SK-N-SH (cell line): ENCODE data around the gene FRZB. TPM values are rescaled to one million over a fixed set of nuclear protein-coding genes. Genes with fewer than 3 reads are reported as not detected.

Source experiments
- CTCF ChIA-PET: fragments of 300-600, 350-600 bp; formaldehyde crosslinking; extraction: SDS; loops from one replicate; lab custom pipeline; 2021; lab: Yijun Ruan, JAX
- POLR2A ChIA-PET: fragments of 350-600 bp; sonication (Branson Sonifier 250); formaldehyde crosslinking; extraction: SDS; loops from one replicate; lab custom pipeline; 2020; ENCODE audit warnings: antibody characterized with exemption, inconsistent platforms; lab: Yijun Ruan, JAX
- DNase-seq: peaks from one replicate; pipeline ENCODE4 v3.0.0; 2012
- H2AFZ ChIP-seq: fragments of 200-600 bp; sonication (generic); 2 replicates; pipeline ENCODE4 v1.8.1; 2016; ENCODE audit warnings: antibody characterized with exemption, mild to moderate bottlenecking, low read depth
- H3F3A ChIP-seq: fragments of 200-600 bp; sonication (generic); replicated peaks from 2 replicates; pipeline ENCODE3; 2016; ENCODE audit warnings: antibody characterized with exemption, mild to moderate bottlenecking; ENCODE audit not compliant: insufficient read depth
- H3K27ac ChIP-seq, 2 experiments: fragments of 200-500 bp in 1 of 2; fragments of 200-600 bp in 1 of 2; sonication (Bioruptor generic) in 1 of 2; sonication (generic), shearing (Covaris generic) in 1 of 2; 2 replicates each; pipeline versions ENCODE4 v1.5.1 to v1.6.1; 2014 to 2016; ENCODE audit warnings: low read depth in 2 of 2, inconsistent platforms in 1 of 2, low read length in 1 of 2, mild to moderate bottlenecking in 1 of 2, mixed read lengths in 1 of 2
- H3K27me3 ChIP-seq: fragments of 200-600 bp; sonication (generic), shearing (Covaris generic); 2 replicates; pipeline ENCODE4 v1.6.1; 2016; ENCODE audit warnings: mixed run types; ENCODE audit not compliant: insufficient read depth
- H3K36me3 ChIP-seq, 2 experiments: fragments of 200-500 bp in 1 of 2; fragments of 200-600 bp in 1 of 2; sonication (Bioruptor generic) in 1 of 2; sonication (generic) in 1 of 2; replicated peaks in 1 of 2; 2 replicates each; pipeline versions ENCODE3 to v1.5.1; 2014 to 2016; ENCODE audit warnings: low read length in 1 of 2, mild to moderate bottlenecking in 1 of 2; ENCODE audit not compliant: insufficient read depth in 2 of 2, control insufficient read depth in 1 of 2
- H3K4me1 ChIP-seq, 2 experiments: fragments of 200-500 bp in 1 of 2; fragments of 200-600 bp in 1 of 2; sonication (Bioruptor generic) in 1 of 2; sonication (generic), shearing (Covaris generic) in 1 of 2; 2 replicates each; pipeline versions ENCODE4 v1.5.1 to v1.6.1; 2014 to 2016; ENCODE audit warnings: low read depth in 1 of 2, low read length in 1 of 2, mixed run types in 1 of 2; ENCODE audit not compliant: insufficient read depth in 2 of 2, control insufficient read depth in 1 of 2
- H3K4me2 ChIP-seq: fragments of 200-600 bp; sonication (generic), shearing (Covaris generic); 2 replicates; pipeline ENCODE4 v1.6.1; 2017; ENCODE audit warnings: mixed run types
- H3K4me3 ChIP-seq, 2 experiments: fragments of 200-500 bp in 1 of 2; fragments of 200-600 bp in 1 of 2; sonication (Bioruptor generic) in 1 of 2; sonication (generic), shearing (Covaris generic) in 1 of 2; 2 replicates each; pipeline versions ENCODE4 v1.5.1 to v1.8.1; 2014 to 2016; ENCODE audit warnings: low read depth in 2 of 2, inconsistent platforms in 1 of 2, low read length in 1 of 2, mild to moderate bottlenecking in 1 of 2, mixed read lengths in 1 of 2, moderate library complexity in 1 of 2
- H3K79me2 ChIP-seq: fragments of 200-600 bp; sonication (generic); 2 replicates; pipeline ENCODE4 v1.8.1; 2017; ENCODE audit warnings: mild to moderate bottlenecking; ENCODE audit not compliant: insufficient read depth
- H3K9ac ChIP-seq: fragments of 200-600 bp; sonication (generic); 2 replicates; pipeline ENCODE4 v1.6.1; 2017; ENCODE audit warnings: mixed run types
- H3K9me2 ChIP-seq: fragments of 200-600 bp; sonication (generic); 2 replicates; pipeline ENCODE4 v1.6.1; 2017; ENCODE audit warnings: mixed run types
- H3K9me3 ChIP-seq: fragments of 200-600 bp; sonication (generic); 2 replicates; pipeline ENCODE4 v1.6.1; 2017; ENCODE audit warnings: mixed run types, mild to moderate bottlenecking, moderate library complexity
- H4K20me1 ChIP-seq: fragments of 200-600 bp; sonication (generic); 2 replicates; pipeline ENCODE4 v1.6.1; 2017; ENCODE audit warnings: mild to moderate bottlenecking, mixed run types; ENCODE audit not compliant: insufficient read depth
- GABPA ChIP-seq: IDR thresholded peaks from 2 replicates; pipeline ENCODE4 v1.4.0; 2012; ENCODE audit warnings: low read depth, mild to moderate bottlenecking
- GATA2 ChIP-seq: sonication (generic); formaldehyde crosslinking; IDR thresholded peaks from 2 replicates; pipeline ENCODE4 v1.5.0; 2020; ENCODE audit warnings: mild to moderate bottlenecking, missing genetic modification reagents
- NRF1 ChIP-seq: IDR thresholded peaks from 2 replicates; pipeline ENCODE4 v1.6.1; 2012; ENCODE audit warnings: low read depth, mild to moderate bottlenecking, low read length
- WGBS: methylation state at CpG from one replicate; pipeline ENCODE4 v1.1.6; 2017; ENCODE audit warnings: low lambda C conversion rate; 5-methylcytosine and 5-hydroxymethylcytosine counted together
- polyA plus RNA-seq, 3 experiments: library from polyadenylated mRNA; depleted of rRNA; stranded (reverse); fragments of >200 nt; gene quantifications; 2 replicates each; pipeline ENCODE4 v1.2.3, GENCODE V29; 2012
- TF ChIP-seq, protein P1 (sequence below): IDR thresholded peaks from 2 replicates; pipeline ENCODE4; 2012
- TF ChIP-seq, protein P2 (sequence below): IDR thresholded peaks from 2 replicates; pipeline ENCODE4 v1.6.1; 2012; ENCODE audit warnings: mild to moderate bottlenecking, low read depth, low read length, moderate library complexity

Gene FRZB
- polyA plus RNA-seq, 1 of the 3 experiments (the other 2 are of a cell fraction) = 3.5 TPM

DNA sequence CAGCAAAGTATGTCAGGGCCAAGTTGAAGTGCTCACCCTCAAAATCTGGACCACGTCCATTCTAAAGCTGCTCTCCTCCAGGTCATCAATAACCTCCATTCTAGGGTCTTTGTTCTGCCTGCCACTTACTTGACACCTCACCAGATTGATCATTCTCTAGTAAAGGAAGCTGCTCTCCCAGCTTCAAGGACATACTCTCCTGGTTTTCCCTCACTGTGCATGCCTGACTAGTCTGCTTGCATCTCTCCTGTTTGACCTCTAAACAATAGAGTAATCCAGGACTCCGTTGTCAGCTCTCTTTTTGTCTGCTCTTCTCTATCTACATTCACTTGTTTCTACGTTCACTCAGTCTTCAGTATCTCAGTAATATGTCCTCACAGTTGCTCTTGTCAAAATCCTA, 59.1 kb downstream of the FRZB start:
- CTCF ChIA-PET = interaction anchor here (0.9 to 1.4 kb wide), 3 partner anchors 9 to 14 kb away, joined by 3 read pairs; no protein-coding TSS in a partner anchor
- no peak overlapping the region for H3K4me3 ChIP-seq

DNA sequence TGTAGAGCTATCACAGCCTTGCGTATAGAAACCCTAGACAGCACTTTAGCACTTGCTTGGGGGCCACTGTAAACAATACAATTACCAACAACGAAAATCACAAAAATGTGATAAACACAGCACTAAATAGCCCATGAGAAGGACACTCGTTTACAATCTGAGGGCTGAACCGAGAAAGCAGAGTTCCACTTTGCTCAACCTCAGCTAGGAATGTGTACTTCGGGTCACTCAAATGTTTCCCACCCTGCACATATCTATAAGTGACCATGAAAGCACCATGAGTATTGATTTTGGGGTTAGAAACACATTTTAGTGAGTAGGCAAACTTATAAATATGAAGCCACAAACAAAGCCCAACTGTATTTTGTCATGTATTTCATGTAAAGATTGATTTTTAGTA, 62.3 kb downstream of the FRZB start:
- H3K27ac ChIP-seq = no peak overlapping the region
- H4K20me1 ChIP-seq = no peaks in the 10 kb centered on the region
- H3K36me3 ChIP-seq = no peaks in the 10 kb centered on the region
- H3K4me3 ChIP-seq = no peak overlapping the region
- TF ChIP-seq GATA2 (CRISPR knock-in tag) (no peak), NRF1 (no peak), GABPA (no peak)
- TF ChIP-seq, protein P1, sequence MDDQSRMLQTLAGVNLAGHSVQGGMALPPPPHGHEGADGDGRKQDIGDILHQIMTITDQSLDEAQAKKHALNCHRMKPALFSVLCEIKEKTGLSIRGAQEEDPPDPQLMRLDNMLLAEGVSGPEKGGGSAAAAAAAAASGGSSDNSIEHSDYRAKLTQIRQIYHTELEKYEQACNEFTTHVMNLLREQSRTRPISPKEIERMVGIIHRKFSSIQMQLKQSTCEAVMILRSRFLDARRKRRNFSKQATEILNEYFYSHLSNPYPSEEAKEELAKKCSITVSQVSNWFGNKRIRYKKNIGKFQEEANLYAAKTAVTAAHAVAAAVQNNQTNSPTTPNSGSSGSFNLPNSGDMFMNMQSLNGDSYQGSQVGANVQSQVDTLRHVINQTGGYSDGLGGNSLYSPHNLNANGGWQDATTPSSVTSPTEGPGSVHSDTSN = no peak
- TF ChIP-seq, protein P2, sequence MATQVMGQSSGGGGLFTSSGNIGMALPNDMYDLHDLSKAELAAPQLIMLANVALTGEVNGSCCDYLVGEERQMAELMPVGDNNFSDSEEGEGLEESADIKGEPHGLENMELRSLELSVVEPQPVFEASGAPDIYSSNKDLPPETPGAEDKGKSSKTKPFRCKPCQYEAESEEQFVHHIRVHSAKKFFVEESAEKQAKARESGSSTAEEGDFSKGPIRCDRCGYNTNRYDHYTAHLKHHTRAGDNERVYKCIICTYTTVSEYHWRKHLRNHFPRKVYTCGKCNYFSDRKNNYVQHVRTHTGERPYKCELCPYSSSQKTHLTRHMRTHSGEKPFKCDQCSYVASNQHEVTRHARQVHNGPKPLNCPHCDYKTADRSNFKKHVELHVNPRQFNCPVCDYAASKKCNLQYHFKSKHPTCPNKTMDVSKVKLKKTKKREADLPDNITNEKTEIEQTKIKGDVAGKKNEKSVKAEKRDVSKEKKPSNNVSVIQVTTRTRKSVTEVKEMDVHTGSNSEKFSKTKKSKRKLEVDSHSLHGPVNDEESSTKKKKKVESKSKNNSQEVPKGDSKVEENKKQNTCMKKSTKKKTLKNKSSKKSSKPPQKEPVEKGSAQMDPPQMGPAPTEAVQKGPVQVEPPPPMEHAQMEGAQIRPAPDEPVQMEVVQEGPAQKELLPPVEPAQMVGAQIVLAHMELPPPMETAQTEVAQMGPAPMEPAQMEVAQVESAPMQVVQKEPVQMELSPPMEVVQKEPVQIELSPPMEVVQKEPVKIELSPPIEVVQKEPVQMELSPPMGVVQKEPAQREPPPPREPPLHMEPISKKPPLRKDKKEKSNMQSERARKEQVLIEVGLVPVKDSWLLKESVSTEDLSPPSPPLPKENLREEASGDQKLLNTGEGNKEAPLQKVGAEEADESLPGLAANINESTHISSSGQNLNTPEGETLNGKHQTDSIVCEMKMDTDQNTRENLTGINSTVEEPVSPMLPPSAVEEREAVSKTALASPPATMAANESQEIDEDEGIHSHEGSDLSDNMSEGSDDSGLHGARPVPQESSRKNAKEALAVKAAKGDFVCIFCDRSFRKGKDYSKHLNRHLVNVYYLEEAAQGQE = no peak
- TF ChIP-seq, all 33 proteins: peak for 0
- no peaks in the 10 kb centered on the region for H3F3A ChIP-seq
- 79% methylated on average over 5 of the region's 5 CpGs for WGBS
- H3K79me2 ChIP-seq = no peaks in the 10 kb centered on the region
- H3K9ac ChIP-seq = no peak overlapping the region
- H3K9me3 ChIP-seq = no peaks in the 10 kb centered on the region
- no peaks in the 10 kb centered on the region for H3K27me3 ChIP-seq
- DNase-seq = no peak
- no peaks in the 10 kb centered on the region for H3K9me2 ChIP-seq
- no peaks in the 10 kb centered on the region for H3K4me1 ChIP-seq
- POLR2A ChIA-PET = no interaction called here
- CTCF ChIA-PET = interaction anchor here (1.0 to 3.3 kb wide), 2 partner anchors 14 to 176 kb away, joined by 3 to 15 read pairs; no protein-coding TSS in a partner anchor
- no peak overlapping the region for H2AFZ ChIP-seq
- no peak overlapping the region for H3K4me2 ChIP-seq

More for the DNA sequence above, 59.1 kb downstream of the FRZB start:
- Histone ChIP-seq H3K9me3 (no peaks in the 10 kb centered on the region), H3K4me1 (no peaks in the 10 kb centered on the region), H4K20me1 (no peaks in the 10 kb centered on the region), H3K27me3 (no peaks in the 10 kb centered on the region), H2AFZ (no peak overlapping the region), H3K4me2 (no peak overlapping the region), H3F3A (no peaks in the 10 kb centered on the region), H3K79me2 (no peaks in the 10 kb centered on the region), H3K36me3 (no peaks in the 10 kb centered on the region), H3K27ac (no peak overlapping the region), H3K9ac (no peak overlapping the region), H3K9me2 (no peaks in the 10 kb centered on the region)
- DNase-seq = no peak
- TF ChIP-seq, protein P2 = no peak
- POLR2A ChIA-PET = no interaction called here
- WGBS = 77% methylated on average over 3 of the region's 3 CpGs
